GM13976 (cell line): ENCODE results near the gene ARMC6.
A peak's percentile ranks its signal among the peaks of the same experiment; 100 is the strongest.

Source experiments
- DNase-seq: peaks from one replicate; pipeline ENCODE4 v3.0.0; 2012; ENCODE audit warnings: low spot score
- in situ Hi-C: fragments of 300-500 bp; cut with MboI; formaldehyde crosslinking; loops from one replicate; pipeline ENCODE4 v1.12.0; 2022; ENCODE audit warnings: low sequenced_read_pairs, mixed read lengths, inconsistent platforms; ENCODE audit not compliant: unreplicated experiment
- TF ChIP-seq, protein P1 (sequence below): IDR thresholded peaks from 2 replicates; pipeline ENCODE4 v1.5.1; 2012; ENCODE audit warnings: borderline replicate concordance, mild to moderate bottlenecking; ENCODE audit not compliant: insufficient read depth; ENCODE audit errors: extremely low read depth, missing control alignments, control extremely low read depth

Gene ARMC6

GRCh38 chr19:19050731-19051130 lies 17.3 kb downstream of the ARMC6 start:
- in situ Hi-C loops = no loop called here
- no peak for DNase-seq
- TF ChIP-seq, protein P1, sequence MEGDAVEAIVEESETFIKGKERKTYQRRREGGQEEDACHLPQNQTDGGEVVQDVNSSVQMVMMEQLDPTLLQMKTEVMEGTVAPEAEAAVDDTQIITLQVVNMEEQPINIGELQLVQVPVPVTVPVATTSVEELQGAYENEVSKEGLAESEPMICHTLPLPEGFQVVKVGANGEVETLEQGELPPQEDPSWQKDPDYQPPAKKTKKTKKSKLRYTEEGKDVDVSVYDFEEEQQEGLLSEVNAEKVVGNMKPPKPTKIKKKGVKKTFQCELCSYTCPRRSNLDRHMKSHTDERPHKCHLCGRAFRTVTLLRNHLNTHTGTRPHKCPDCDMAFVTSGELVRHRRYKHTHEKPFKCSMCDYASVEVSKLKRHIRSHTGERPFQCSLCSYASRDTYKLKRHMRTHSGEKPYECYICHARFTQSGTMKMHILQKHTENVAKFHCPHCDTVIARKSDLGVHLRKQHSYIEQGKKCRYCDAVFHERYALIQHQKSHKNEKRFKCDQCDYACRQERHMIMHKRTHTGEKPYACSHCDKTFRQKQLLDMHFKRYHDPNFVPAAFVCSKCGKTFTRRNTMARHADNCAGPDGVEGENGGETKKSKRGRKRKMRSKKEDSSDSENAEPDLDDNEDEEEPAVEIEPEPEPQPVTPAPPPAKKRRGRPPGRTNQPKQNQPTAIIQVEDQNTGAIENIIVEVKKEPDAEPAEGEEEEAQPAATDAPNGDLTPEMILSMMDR = no peak

DNA sequence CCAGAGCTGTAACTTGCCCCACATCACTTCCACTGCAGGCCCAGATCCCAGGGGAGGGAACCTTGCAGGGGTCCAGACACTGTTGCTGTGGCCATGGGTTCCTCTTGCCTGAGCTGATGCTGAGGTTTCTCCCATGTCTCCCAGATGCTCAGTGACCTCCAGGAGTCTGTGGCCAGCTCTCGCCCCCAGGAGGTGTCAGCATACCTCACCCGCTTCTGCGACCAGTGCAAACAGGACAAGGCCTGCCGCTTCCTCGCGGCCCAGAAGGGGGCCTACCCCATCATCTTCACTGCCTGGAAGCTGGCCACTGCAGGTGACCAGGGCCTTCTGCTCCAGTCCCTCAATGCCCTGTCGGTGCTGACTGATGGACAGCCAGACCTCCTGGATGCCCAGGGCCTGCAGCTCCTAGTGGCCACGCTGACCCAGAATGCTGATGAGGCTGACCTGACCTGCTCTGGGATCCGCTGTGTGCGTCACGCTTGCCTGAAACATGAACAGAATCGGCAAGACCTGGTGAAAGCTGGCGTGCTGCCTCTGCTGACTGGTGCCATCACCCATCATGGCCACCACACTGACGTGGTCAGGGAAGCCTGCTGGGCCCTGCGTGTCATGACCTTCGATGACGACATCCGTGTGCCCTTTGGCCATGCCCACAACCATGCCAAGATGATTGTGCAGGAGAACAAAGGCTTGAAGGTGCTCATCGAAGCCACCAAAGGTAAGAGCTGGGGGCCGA lies 18.2 kb downstream of the ARMC6 start:
- in situ Hi-C loops = no loop called here
- TF ChIP-seq, protein P1 = no peak
- no peak for DNase-seq

DNA sequence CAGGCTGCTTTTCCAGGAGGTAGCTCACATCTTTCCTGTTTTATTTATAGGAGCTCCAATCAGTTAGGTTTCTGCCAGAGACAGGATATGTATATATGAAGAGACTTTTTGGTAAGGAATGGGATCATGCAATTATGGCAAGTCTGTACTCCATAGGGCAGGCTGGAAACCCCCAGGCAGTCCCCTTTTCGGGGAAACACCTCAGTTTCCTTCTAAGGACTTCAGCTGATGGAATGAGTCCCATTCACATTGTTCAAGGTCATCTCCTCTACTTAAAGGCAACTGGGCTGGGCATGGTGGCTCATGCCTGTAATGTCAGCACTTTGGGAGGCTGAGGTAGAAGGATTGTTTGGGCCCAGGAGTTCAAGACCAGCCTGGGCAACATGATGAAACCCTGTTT lies 19.5 kb downstream of the ARMC6 start:
- in situ Hi-C loops = no loop called here
- no peak for DNase-seq
- TF ChIP-seq, protein P1 = no peak

DNA sequence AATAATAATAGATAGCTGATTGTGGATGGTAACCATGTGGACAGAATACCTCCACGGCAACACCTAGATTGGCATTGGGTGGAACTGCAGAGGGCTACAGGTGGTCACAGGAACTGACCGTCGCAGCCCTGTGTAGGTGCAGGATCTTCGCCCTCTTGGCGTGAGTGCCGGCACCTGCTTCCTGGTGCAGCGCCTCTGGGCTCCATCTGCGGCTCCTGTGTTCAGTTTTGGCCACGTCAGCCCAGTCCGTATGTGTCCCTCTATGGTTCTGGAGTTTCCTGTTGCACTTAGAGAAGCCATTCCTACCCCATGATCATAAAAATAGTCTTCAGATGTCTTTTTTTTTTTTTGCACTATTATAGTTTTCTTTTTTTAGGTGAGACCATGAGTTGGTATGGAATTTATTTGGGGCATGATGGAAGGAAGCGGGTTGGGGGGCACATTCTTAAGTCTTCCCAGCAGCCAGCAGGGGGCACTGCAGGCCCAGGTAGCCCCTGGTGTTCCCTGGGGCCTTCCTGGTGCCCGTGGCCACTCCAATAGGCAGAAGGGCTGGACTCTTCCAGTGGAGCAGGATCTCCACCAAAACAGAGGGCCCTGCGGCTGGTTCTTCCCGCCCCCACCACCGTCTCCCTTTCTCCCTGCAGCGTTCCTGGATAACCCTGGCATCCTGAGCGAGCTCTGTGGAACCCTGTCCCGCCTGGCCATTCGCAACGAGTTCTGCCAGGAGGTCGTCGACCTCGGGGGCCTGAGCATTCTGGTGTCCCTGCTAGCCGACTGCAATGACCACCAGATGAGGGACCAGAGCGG lies 20.3 kb downstream of the ARMC6 start:
- in situ Hi-C loops = no loop called here
- TF ChIP-seq, protein P1 = peak; percentile 59
- peak; percentile 81 for DNase-seq

GRCh38 chr19:19054315-19054938 lies 21.0 kb downstream of the ARMC6 start:
- TF ChIP-seq, protein P1 = no peak
- no peak for DNase-seq
- in situ Hi-C loops = no loop called here

- TF ChIP-seq, protein P1 = no peak
- in situ Hi-C loops = no loop called here
- DNase-seq = no peak
These were observed 21.6 kb downstream of the ARMC6 start for GRCh38 chr19:19054939-19055440.
